ENCODE data around the gene PM20D1.
"Not testable (repeated sequence)": the region's sequence is repeated elsewhere in the genome, so short reads cannot be mapped to it uniquely, and the experiment has no call there.

The PM20D1 gene

DNA sequence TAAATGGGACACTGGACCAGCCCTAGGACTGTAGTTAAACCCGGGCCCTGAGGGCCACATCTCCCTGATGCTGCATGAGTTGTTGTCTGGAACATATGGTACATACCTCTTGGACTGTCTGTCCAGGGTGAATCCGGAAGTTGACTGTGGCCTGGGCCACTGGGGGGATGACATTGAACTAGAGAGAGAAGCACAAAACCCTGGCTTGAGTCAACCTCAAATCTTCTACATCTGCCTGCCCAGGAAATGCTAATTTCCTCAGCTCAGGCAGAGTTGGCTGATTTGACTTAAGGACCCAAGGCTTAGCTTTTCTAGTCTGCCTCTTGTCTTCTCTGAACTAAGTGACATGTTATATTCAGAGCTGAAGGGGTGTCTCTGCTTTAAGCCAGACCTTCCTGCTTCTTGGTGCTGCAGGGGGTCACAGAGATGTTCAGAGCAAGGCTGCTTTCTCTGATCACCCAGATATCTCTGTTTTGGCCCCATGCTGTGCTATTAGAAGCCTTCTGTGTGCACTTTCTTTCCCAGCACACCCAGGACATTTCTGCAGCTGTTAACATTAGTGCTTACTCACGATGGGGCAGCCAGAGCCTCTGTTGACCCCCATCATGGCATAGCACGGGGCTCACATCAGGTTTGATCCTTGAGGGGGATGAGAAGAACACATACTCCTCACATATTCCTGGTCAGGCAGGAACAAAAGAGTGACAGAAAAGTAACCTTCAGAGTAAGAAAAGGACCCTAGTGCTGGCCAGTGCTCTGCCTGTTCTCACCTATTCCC lies 9.6 kb downstream of the PM20D1 start:
- DNase-seq (ENCODE audit: low spot score) = no peak

DNA sequence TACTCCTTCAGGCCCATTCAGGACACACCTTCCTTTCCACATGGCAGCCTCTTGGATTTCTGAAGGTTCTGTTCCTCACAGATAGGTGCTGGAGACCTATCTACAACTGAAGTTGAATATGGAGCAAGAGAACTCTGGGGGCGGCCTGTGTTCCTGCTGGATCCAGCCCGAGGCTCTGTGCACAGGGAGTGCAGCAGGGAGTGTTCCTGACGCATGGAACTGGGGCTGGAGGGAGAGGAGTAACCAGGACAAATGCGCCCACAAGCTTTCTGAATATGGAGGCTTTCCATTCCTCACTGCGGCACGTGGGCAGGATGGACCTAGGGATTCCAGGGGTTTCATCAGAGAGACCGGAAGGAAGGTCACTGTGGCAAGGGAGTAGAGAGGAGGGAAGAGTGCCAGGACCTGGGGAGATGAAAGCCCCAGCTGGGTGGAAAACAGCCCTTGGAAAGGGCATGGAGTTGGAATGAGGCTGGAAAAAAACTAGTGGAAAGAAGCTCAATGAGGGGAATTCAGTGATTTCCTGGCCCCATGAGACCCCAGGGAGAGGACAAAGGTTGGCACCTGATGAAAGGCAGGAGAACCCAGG lies 12.5 kb downstream of the PM20D1 start:
- no peak for DNase-seq (ENCODE audit: low spot score)

DNA sequence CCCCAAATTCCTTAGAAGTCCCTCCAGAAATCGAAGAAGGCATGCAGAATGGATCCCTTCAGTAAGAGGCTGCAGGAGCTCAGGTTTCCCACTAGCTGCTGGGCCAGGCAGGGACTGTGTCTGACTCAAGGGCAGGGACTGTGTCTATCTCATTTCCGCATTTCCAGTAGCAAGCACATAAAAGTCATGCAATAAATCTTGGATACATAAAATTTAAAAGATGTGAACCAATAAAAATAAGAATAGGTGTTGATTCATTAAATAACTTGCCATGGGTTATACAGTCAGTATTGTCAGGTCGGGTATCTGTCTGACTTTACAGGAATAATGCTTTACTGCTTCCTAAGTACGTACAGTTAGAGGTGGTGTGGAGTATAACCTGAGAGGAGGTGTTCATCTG lies 15.2 kb downstream of the PM20D1 start:
- DNase-seq (ENCODE audit: low spot score) = no peak

DNA sequence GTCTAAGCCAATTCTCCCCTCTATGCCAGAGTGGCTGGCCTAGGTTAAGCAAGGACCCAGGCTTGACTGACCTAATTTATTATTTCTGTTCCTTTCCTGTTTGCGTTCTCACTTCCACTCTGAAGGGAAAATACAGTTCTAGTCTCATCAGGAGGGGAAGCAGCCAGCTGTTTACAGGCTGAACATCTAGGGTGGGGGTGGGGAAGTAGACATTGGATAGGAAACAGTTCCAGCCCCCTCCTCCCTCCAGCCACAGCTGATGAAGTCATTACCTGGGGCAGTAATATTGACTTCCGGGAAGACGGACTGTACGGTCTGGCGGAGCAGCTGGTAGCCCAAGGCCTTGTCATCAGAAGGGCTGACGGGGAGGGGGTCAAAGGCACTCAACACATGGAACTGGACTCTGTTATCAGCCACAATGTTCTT lies 17.6 kb downstream of the PM20D1 start:
- DNase-seq (ENCODE audit: low spot score) = no peak

DNA sequence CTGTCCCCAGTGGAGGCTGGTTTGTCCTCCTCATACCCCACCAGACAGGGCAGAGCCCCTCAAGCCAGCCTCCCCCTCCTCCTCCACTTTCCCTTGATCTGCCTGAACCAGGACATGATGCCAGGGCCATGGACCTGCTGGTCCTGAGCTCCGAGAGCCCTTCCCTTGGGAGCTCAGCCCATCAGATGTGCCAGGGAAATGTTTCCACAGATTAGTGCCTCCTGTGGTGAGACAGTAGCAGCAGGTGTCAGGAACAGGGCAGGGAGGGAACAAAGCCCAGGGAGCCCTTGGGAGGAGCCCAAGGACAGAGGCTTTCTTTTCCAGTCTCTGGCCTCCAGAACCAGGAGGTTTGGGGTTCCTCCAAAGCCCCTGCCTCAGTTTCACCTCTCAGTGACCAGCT lies 22.3 kb downstream of the PM20D1 start:
- DNase-seq (ENCODE audit: low spot score) = no peak

DNA sequence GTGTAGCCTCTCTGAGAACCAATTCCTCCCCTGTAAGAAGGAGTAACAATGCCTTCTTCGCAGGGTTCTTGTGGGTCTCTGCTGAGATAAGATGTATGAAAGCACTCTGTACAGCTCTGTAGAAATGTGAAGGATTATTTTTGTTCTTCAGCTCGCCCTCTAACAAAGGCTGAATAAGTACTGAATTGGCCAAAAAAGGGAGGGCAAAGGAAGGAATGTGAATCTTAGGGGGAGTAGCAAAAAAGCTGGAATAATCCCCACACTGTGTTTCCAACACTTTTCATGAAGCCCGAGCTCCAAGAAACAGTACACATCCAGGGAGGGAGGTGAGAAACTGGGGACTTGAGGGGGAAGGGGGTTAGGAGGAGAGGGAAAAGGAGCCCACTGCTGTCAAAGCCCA lies 22.9 kb downstream of the PM20D1 start:
- DNase-seq (ENCODE audit: low spot score) = no peak

DNA sequence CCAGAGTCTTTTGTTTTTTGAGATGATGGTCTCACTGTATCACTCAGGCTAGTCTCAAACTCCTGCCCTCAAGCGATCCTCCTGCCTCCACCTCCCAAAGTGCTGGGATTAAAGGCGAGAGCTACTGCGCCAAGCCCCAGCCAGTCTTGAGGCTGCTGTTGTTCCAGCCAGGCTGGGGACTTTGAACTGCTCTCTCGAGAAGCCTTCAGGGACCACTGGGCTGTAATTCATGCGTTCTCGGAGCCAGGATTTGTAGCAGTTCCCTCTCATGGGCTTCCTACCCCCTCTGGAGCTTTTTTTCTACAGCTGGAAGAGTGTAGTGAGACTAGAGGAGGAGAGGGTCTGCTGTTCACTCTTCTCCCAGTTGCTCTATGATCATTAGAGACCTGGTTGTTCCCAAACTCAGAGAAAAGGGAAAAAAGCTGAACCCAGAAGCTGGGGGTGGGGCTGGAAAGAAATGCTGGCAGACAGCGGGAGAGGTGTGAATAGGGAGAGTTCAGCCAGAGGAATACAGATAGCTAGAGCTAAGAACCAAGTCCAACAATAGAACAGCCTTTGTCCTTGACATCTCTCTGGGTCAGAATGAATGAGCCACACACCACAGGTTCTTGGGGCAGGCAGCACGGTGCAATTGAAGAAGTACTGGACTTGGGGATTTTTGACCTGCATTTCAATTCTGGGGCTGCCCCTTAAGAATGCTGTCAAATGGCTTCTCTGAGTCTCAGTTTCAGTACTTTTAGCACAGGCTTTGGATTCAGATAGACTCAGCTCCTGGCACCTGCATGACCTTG lies 23.7 kb downstream of the PM20D1 start:
- DNase-seq (ENCODE audit: low spot score) = no peak

DNA sequence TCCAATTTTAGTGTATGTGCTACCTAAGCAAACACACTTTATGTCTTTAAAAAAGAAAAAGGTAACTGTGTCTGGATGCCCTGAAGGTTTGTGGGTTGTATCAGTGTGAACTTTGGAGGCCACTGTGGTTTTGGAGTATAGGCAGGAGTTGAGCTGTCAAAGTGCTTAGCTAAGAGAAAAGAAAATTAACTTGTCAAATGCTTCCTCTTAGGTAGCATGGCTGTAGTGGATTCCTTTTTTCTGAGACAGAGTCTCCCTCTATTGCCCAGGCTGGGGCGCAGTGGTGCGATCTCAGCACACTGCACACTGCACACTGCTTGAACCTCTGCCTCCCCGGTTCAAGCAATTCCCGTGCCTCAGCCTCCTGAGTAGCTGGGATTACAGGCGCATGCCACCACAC lies 25.8 kb downstream of the PM20D1 start:
- no peak for DNase-seq (ENCODE audit: low spot score)

DNA sequence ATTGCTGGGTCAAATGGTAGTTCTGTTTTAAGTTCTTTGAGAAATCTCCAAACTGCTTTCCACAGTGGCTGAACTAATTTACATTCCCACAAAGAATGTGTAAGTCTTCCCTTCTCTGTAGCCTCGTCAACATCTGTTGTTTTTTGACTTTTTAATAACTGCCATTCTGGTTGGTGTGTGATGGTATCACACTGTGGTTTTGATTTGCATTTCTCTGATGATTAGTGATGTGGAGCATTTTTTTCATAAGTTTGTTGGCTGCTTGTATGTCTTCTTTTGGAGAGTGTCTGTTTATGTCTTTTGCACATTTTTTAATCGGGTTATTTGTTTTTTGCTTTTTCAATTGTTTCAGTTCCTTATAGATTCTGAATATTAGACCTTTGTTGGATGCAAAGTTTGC lies 26.7 kb downstream of the PM20D1 start:
- DNase-seq (ENCODE audit: low spot score) = not testable (repeated sequence)

DNA sequence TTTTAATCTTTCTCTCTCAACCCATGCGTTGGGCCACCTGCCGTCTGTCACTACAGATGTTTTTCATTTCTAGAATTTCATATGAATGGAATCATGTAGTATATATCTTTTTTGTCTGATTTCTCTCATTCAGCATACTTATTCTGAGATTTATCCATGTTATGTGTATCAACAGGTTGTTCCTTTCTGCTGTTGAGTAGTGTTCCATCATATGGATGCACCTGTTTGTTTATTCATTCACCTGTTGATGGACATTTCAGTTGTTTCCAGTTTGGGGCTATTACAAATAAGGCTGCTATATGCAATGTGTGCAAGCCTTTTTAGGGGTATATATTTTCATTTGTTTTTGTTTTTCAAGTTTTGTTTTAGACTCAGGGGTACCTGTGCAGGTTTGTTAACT lies 27.5 kb downstream of the PM20D1 start:
- no peak for DNase-seq (ENCODE audit: low spot score)

DNA sequence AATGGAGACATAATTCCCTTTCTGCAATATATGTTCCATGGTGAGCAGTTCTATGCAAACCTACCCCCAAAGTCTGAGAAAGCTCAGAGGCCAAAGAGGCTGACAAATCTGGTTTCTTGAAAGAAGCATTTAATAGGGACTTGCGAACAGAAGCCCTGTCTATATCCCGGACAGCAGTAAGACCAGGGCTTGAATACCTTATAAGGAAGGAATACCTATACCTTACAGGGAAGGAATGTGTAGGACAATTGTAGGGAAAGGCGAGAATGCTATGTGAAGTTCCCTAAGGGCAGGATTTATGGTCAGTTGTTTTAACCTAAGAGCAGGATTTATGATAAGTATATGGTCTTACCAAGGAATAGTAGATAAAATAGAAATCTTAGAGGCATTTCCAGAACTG lies 31.9 kb downstream of the PM20D1 start:
- no peak for DNase-seq (ENCODE audit: low spot score)

DNA sequence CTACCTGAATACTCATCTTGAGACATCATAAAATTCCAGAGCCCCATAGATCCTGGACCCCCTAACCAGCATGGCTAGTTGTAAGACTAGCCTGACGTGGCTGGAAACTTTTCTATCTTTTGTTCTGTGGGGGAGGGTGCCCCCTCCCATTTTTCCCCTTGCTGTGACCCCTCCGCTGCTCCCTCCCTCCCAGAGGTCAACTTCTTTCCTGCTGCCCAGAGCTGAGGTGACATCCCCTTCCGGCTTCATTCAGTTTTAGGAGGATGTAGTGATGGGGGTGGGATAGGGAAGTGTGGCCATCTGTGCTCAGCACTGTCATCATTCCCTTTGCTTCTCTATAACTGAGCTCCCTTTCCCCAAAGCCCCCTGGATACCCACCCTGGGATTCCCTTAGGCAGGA lies 32.6 kb downstream of the PM20D1 start:
- DNase-seq (ENCODE audit: low spot score) = no peak

DNA sequence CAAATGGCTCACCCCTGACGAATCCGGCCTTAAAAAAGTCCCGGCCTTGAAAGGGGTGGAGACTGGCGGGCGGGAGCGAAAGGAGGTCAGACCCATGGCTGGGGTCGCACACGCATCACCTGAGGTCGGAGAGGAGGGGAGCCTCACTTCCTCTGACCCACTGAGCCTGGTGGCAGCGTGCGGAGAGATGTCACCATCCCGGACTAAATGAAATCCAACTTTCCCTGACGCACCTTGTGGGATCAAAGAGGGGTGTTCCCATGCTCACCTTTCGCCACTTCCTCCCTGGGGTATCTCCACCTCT lies 36.2 kb downstream of the PM20D1 start:
- DNase-seq (ENCODE audit: low spot score) = no peak

DNA sequence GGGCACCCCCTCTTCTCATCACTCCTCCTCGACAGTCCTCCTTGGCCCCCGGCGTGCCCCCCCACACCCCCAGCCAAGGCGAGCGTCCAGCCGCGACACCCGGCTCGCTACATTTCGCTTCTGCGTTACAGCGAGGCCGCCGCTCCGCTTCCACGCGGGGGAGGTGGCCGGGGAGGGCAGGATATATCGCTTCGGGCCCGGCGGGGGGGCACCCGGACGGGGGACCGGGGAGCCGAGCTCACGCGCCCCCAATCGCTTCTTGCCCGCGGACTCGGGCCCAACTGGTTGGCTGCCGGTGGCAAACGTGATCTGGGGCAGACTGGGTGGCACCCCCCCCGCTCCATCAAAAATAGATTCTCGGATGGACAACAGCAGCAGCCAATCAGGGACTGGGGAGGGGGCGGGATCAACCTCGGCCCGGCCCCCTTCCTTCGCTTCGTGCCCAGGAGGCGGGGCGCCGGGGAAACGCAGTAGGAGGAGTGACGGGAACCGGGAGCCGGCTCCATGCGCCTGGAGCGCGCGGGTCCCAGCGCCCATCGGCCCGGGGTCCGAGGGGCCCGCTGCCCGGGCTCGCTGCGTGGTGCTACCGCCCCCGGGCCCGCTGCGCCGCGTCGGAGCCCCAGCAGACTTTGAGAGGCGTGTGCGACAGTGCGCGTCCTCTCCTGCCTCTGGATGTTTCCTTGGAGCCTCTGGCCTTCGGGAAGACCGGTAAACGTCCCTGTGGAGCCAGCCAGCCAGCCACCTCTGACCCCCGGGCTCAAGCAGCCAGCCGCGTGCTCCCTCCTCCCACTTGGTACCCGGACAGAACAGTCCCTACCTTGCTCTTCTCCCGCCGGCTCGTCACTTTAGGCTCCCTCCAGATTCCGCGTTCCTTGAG lies 36.8 kb downstream of the PM20D1 start, which contains the start of gene SLC41A1:
SLC41A1 (minus strand) TSS at position 321 of the 877 bp plus-strand sequence. CDS start 2,757 bp downstream, outside the sequence.
- DNase-seq (ENCODE audit: low spot score) = peak; percentile 93

DNA sequence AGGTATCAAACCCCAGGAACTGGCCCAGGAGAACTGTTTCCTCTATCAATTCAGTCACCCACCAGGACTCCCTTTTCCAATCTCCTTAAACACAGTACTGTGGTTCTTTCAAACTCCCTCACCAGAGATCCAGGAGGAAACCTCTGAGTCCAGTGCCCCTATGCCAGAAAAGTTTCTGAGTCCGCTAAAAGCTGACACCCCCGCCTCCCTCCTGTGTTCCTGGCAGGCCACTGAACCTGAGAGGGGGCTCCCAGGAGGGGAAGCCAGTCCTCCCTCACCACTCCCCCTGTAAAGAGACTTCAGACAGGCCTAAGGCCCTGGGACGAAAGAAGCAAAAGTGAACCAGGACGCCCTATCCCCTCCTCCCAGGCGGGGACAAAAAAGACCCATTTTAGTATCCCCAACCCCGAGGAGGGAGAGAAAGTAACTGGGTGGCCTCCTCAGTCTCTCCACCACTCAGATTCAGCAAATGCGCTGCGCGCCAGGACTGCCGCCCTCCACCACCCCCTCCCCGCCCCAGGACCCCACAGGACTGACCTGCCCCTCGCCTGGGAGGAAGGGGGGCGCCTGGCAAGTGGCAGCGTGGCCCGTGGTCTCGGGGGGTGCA lies 37.6 kb downstream of the PM20D1 start:
- DNase-seq (ENCODE audit: low spot score) = no peak

DNA sequence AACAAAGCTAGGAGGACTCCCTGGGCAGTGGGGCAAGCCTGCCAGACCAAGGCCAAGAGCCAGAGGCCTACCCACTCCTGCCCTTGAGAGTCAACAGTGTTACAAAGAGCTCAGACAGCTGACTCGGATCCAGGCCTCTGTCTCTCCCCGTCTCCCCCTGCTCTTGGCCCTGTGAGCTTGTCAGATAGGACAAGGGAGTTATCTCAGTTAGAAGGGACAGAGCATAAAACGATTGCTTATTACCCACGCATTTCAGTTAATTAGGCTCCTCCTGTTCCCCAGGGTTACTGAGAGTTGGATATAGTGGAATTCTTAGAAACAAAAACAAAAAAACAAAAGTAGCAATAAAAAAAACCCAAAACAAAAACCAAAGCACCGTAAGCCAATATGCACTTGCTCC lies 38.3 kb downstream of the PM20D1 start:
- DNase-seq (ENCODE audit: low spot score) = no peak

DNA sequence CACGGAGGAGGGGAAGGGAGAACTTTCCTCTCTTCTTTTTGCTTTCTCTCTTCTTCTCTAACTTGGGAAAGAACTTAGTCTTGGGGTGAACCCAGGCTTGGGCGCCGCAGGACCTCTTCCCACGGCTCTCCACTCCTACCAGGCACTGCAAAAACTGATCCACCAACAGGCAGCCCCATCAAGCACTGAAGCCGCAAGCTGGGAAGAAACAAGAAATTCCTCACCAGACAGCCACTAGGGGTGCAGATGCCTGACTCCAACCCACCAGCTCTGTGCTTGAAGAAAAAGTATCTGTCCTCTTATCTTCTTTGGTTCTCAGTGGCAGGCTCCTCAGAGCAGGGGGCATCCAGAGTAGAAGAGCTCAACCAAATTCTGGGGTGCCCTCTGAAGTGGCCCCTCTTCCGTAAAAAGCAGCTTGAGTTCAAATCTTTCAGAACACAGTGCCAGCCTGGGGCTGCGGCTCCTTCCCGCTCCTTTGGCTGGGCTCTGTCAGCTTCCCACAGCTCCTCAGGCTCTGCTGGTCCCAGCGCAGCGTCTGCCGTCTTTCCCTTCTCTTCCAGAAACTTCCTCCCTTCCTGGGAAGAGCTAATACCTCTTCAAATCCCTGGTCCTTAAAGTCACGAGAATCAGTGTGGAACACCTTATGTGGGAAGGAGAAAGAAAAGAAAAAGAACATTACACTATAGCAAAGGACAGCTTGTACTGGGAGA lies 39.3 kb downstream of the PM20D1 start:
- DNase-seq (ENCODE audit: low spot score) = no peak

DNA sequence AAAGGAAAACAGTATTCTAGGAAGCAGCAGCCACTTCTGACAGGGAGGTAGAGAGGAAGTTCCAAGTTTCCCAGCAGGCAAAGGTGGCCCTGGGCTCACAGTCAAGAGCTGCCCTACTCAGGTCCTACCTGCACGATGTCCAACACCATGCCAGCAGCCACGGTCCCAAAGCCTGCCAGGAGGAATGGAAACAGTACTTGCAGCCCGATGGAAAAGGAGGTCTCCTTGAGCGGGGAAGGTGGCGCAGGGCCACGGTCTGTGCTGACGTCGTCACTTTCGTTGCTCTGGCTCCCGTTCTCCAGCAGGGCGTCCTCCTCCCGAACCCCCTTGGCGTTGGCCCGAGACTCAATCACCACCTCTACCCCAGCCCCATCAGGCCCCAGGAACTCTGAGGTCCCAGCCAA lies 40.0 kb downstream of the PM20D1 start:
- DNase-seq (ENCODE audit: low spot score) = no peak

DNA sequence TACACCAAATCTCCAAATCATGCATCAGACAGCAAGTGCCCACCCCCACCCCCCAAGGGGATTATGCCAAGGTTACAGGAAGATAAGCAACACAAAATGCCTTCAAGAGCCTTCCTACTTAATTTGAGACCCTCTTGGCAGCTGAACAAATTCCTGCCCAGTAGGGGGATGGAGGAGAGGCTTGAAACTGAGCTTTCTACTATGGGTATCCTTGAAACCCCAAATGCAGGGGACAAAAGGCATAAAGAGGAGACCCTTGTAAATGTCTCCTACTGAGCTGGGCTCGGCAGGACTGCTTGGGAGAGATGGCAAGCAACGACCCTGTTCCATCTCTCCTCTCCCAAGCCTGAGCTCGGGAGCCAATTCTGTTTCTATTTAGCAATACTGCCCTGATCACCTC lies 40.5 kb downstream of the PM20D1 start:
- no peak for DNase-seq (ENCODE audit: low spot score)

DNA sequence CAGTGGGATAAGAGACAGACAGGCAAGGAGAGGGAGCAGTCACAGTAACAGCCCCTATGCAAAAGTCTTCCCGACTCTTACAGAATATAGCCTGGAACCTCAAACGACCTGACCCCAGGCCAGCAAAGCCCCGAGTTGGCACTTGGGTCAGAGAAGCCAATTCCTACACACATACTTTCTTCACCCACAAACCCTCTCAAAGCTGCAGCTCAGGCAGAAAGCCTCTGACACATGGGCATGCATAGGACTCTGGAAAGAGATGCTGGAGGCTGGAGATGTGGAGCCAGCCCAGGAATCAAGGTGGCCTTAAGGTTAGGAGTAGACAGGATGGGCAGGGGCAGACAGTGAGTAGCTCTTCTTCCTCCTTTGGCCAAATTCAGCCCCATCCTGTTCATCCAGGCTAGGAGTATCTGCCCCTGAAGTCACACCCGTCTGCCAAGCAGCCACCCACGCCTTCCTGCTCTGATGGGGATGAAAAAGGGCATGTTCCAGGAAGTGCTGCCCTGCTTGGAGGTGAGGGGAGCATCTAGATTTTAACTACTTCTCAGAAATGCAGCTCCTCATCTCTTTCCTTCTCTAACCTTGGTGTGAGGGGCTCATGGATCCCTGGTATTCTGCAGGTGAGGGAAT lies 44.7 kb downstream of the PM20D1 start:
- no peak for DNase-seq (ENCODE audit: low spot score)

DNA sequence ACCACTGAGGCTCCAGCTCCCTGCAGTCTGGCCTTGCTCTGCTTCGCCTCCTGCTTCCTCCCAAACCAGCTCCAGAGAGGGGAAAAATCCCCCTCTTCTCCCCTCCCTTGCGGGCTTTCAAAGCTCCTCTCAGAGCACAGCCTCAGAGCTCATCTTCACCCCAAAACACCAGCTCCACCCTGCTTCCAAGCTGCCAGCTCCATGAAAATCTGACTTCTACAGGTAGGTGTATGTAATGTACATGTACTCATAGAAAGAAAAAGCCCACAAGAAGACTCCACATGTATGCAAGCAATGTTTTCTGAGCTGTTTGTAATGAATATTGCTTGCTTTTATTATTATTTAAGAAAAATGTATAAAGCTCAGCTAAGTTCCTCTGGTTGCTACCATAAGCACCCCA lies 45.3 kb downstream of the PM20D1 start:
- no peak for DNase-seq (ENCODE audit: low spot score)
